HG03103 (cell line): ENCODE measurements around the gene SMARCA2.

Experiments
- ATAC-seq: cut with Tn5 transposase; IDR thresholded peaks from one replicate; pipeline ENCODE4 v1.9.1; 2021; ENCODE audit warnings: low read depth; ENCODE audit not compliant: unreplicated experiment

The SMARCA2 gene

GRCh38 chr9:2039294-2040180 lies 24.4 kb downstream of the SMARCA2 start:
- ATAC-seq = no peak

DNA sequence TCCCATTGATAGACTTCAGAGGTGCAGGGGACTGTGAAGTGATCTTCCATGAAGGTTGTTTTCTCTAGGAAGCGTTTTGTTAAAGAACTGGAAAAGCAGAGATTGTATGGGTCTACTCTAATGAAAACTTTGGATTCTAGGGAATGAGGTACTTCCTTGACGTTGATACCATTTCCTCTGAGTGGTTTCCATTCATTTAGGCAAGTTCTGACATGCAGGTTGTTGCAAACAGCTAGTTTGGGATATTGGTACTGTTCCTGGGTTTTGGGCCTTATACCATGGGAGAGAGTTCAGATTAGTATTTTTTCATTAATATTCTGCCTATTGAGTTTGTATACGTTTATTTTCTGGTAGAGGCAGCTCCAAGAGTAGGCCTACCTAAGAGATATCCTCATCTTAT lies 25.7 kb downstream of the SMARCA2 start:
- ATAC-seq = no peak

- ATAC-seq = no peak
Observed at GRCh38 chr9:2041736-2042135, 26.6 kb downstream of the SMARCA2 start.

- ATAC-seq = no peak
Observed at GRCh38 chr9:2043243-2043642, 28.1 kb downstream of the SMARCA2 start.

DNA sequence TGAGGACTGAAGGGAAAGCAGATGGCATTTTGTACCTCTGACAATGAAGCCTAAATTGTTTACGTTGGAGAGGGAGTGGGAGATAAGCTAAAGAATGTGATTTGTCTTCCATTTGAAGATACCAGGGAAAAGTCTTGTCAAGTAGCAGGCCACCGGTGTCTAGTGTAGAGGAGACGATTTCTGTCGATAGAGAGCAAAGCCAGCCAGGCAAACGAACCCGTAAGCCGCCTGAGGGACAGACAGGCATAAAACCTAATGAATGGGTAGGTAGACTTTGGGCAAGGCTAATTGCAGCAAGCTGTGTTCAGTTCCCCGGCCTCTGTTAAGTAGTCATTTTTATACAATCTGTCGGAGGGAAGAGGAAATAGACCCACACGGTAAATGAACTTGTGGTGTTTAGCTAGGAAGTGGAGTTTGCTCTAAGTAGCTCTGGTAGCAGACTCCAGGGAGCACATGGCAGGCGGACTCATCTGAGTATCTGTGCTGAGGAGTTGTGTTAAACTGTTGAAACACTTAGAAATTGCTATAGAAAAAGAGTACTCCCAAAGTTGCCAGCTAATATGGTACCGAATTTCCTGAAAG lies 28.8 kb downstream of the SMARCA2 start:
- ATAC-seq = peak; percentile 65

DNA sequence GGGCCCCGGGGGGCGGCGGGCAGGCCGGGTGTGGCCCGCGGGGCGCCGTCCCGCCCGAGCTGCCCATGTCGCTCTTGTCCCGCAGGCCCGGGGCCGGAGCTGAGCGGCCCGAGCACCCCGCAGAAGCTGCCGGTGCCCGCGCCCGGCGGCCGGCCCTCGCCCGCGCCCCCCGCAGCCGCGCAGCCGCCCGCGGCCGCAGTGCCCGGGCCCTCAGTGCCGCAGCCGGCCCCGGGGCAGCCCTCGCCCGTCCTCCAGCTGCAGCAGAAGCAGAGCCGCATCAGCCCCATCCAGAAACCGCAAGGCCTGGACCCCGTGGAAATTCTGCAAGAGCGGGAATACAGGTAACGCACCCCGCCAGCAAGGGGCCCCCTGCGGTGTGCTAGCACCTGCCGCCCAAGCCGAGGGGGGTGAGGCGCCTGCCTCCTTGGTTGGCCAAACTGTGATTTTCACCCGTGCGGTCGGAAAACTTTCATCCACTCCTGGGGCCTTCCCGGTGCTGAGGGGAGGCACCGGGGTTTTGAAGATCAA lies 32.1 kb downstream of the SMARCA2 start:
- ATAC-seq = no peak

DNA sequence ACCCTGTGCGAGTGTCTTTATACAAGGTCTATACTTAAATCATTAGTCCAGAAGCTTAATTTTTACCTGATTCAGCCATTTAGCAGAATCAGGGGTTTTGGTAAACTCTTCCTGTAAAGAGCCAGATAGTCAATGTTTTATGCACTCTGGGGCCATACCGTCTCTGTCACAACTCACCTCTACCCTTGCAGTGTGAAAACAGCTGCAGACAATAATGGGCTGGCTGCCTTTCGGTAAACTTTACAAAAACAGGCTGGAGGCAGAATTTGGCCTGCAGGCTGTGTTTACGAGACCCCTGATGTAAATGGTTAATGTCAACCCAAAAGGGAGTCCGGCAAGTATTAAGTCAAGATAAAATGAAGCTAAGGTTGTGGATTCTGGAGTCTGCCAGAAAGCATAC lies 32.8 kb downstream of the SMARCA2 start:
- no peak for ATAC-seq

DNA sequence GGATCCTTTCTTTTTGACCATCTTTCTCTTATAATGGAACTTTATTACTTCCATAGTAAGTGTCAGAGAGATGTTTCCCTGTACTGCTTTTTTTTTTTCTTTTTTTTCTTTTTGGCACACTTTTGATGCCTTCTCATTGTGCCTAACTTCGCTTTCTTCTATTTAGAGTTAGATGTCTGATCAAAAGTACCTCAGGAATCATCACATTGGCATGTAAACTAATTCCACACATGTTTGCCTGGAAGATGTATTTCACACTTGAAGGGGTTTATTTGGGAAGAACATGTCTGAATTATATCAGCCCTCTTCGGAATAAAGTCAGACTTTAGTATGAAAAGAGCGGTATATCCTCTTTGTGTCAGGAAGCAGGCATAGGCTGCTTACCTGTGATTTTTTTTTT lies 35.1 kb downstream of the SMARCA2 start:
- no peak for ATAC-seq

DNA sequence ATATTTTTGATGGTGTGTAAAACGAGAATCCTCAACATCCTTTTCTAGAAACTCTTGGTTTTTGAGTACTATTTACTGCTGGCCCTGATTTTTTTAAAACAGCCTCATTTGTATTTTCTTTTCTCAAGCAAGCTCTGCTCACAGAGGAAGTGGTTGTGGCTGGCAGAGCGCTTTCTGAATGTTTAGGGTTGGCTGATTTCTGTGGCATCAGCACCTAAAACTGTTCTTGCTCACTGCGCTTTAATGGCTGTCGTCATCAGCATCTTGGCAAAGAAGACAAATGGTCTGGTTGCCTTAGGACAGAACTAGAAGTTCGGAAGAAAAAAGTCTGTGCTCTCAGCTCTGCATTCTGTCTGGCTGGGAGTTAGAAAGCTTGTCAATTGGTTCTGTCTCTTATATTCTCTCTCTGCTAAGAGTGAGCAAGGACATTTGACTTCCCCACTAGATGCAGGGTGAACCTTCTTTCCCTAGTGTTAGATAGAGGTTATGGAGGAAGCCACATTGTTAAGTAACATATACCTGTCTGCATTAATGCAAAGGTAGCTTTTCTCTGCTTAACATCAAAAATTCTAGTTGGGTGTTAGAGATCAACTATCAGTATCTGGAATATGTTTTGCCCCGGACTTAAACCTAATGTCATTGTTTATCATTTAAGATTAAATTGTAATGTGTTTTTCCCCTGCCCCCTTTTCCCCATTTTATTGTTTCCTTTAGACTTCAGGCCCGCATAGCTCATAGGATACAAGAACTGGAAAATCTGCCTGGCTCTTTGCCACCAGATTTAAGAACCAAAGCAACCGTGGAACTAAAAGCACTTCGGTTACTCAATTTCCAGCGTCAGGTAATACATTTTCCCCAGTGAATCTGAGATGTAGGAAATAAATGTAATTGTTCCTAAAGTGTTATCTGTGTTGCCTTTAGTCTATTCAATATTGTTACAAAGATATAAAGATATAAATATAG lies 39.0 kb downstream of the SMARCA2 start:
- peak; percentile 97 for ATAC-seq

DNA sequence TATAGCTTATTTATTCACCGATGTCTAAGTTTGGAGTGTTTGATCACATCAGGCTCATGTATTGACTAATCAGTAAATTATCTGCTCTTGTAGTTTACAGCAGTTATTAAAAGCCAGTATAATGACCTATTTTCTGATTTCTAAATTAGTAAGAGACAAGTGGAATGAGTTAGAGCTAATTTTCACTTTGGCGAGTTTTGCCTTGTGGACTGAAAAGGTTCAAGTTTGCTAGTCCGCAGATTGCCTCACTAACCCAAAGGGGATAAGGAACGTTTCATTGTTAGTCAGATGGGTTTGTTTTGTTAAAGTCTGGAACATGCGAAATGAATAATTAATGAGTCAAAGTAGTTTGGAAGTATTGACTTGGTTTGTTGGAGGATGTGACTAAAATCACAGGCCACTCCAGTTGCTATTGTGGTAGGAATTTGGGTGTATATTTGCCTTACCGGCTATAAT lies 40.1 kb downstream of the SMARCA2 start:
- ATAC-seq = no peak

DNA sequence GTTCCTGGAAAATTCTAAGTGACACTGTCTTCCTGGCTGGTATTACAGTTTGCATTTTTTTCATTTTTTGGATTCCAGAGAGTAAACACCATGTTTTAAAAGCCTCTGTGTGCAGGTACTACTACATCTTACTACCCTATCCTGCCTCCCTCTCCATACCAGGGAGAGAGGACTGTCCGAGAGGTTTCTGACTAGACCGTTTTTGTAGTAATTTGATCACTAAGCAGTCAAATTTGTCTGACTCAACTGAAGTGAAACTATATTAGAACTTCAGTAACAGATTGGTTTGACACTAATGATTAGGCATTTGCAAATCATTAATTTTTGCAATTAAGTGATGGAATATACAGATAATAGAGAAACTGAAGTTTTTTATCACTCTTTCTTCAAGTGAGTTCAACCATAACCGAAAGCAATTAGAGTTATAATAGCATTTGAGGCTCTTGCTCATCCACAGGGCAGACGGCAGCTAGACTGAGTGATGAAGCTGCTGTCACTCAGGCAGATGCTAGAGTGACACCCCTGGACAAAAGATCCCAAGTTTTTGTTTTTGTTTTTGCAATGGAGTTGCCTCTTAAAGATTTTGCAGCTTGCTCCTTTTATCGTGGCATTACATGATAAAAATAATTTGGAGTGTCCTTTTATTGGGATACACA lies 44.3 kb downstream of the SMARCA2 start:
- no peak for ATAC-seq

- ATAC-seq = no peak
Observed at GRCh38 chr9:2060424-2060823, 45.3 kb downstream of the SMARCA2 start.

- ATAC-seq = no peak
Observed at GRCh38 chr9:2065704-2066103, 50.6 kb downstream of the SMARCA2 start.

DNA sequence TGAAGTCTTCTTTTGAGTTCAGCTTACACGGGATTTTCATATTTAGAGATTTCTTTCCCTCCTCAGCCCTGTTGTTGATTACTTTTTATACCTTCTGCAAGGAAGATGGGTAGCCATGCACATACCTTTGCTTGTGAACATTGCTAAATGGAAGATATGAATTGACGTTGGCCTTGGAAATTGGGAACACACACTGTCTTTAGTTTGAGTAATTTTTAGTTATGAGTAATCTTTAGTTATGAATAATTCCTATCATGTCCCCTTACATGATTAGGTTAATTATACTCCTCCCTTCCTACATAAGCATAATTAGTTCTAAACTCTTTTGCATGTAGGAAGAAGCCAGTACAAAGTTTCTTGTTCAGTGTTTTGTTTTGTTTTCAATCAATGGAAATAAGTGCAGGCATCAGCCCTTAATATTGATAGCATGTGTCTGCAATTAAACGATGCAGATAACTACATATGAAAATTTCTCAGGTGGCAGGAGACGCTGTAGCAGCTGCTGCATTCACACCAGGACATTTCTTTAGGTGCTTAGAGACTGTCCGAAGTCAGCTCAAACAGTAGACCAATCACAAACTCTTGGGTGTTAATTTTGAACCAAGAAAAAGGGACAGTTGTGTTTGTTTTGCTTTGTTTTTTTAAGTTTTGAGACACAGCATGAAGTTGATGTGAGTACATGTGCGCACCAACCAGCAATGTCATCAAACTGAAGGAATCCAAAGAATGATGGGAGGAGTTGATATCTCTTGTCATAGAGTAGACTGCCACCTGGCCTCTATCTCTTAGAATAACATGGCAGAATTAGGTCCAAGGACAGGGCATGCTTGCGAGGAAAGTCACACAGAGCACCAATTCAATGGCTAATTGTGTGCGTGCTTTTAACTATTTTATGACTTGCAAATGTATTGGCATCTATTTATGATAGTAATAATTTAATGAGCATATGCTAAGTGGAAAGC lies 51.4 kb downstream of the SMARCA2 start:
- no peak for ATAC-seq

DNA sequence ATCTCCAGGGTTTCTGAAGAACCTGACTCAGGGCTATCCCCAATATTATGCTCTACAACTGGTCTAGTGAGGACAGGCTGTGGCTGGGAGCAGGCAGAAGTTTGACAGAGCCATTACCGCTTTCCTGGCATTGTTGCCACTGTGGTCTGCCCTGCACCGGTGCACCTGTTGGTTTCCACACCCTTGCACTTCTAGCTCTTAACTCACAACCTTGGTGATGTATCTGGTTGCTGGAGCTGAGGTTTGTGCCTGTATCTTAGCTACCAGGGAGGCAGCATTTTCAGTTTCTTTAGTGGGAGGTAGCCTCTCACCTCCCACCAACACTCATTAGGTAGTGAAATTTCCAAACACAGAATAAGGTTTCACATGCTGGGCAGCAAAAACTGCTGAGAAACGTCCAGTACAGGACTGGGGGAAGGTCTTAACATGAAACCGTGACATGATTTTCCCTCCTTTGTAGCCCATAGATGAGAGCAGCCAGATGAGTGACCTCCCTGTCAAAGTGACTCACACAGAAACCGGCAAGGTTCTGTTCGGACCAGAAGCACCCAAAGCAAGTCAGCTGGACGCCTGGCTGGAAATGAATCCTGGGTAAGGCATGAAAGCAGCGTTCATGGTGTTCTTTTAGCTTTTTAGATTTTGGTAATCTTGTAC lies 57.7 kb downstream of the SMARCA2 start:
- no peak for ATAC-seq

- ATAC-seq = no peak
Observed at GRCh38 chr9:2082772-2083171, 67.6 kb downstream of the SMARCA2 start.

DNA sequence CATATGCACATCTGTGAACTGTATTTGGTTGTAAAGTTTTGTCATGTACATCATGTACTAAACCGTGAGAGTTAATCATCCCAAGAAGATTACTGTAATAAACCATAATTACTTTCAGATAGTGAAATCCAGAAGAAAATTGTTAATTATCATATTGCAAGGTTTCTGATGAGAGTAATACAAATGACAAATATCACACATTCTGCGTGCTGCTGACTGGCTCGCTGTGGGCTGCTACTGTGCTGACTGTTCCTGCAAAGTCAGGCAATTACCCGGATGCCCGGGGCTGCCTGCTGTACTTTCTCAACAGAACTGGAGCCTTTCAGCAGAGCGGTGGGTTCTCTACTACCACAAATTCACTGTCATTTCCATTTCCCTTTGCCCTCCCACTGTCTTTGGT lies 68.3 kb downstream of the SMARCA2 start:
- ATAC-seq = no peak

GRCh38 chr9:2085716-2086115 lies 70.6 kb downstream of the SMARCA2 start:
- no peak for ATAC-seq

- no peak for ATAC-seq
Observed at GRCh38 chr9:2086116-2086515, 71.0 kb downstream of the SMARCA2 start.
